Peyer's patch (tissue), 4 donors: ENCODE measurements around the gene SIAH1.

Source experiments
- POLR2A ChIP-seq, 2 donors: fragments of 450-650 bp; IDR thresholded peaks; one replicate each; pipeline ENCODE4 v1.5.1; 2017; ENCODE audit warnings: antibody characterized with exemption in 2 of 2, mild to moderate bottlenecking in 2 of 2, moderate library complexity in 2 of 2
- TF ChIP-seq, protein P1 (sequence below), 6 experiments: fragments of 450-650 bp in 4 of 6; fragments of 200-600 bp in 2 of 6; sonication (generic) in 1 of 6; IDR thresholded peaks; one replicate each; pipeline ENCODE4 v1.5.1; 2017 to 2019; ENCODE audit warnings: antibody characterized with exemption in 6 of 6, mild to moderate bottlenecking in 3 of 6, moderate library complexity in 1 of 6

- TF ChIP-seq, protein P1, sequence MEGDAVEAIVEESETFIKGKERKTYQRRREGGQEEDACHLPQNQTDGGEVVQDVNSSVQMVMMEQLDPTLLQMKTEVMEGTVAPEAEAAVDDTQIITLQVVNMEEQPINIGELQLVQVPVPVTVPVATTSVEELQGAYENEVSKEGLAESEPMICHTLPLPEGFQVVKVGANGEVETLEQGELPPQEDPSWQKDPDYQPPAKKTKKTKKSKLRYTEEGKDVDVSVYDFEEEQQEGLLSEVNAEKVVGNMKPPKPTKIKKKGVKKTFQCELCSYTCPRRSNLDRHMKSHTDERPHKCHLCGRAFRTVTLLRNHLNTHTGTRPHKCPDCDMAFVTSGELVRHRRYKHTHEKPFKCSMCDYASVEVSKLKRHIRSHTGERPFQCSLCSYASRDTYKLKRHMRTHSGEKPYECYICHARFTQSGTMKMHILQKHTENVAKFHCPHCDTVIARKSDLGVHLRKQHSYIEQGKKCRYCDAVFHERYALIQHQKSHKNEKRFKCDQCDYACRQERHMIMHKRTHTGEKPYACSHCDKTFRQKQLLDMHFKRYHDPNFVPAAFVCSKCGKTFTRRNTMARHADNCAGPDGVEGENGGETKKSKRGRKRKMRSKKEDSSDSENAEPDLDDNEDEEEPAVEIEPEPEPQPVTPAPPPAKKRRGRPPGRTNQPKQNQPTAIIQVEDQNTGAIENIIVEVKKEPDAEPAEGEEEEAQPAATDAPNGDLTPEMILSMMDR (IDR thresholded peaks at IDR 0.05), result no peak
- TF ChIP-seq POLR2A (IDR thresholded peaks at IDR 0.05), result no peak
Observed at GRCh38 chr16:48378836-48379235, 6.4 kb downstream of the SIAH1 start.
